ENCODE data around the gene NDP.

DNA sequence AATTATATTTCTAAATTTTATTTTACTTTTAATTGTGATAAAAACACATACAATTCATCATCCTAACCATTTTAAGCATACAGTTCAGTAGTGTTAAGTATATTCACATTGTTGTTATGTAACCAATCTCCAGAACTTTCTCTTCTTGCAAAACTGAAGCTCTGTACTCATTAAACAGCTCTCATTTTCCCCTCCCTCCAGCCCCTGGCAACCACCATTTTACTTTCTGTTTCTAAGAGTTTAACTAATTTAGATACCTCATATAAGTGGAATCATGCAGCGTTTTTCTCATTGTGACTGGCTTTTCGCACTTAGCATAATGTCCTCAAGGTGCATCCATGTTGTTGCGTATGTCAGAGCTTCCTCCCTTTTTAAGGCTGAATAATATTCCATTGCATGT lies 46.7 kb upstream of the NDP start:
- no peak for TF ChIP-seq EZH2phosphoT487 (IDR thresholded peaks at IDR 0.05; ENCODE audit: low read depth)
- TF ChIP-seq, protein P1, sequence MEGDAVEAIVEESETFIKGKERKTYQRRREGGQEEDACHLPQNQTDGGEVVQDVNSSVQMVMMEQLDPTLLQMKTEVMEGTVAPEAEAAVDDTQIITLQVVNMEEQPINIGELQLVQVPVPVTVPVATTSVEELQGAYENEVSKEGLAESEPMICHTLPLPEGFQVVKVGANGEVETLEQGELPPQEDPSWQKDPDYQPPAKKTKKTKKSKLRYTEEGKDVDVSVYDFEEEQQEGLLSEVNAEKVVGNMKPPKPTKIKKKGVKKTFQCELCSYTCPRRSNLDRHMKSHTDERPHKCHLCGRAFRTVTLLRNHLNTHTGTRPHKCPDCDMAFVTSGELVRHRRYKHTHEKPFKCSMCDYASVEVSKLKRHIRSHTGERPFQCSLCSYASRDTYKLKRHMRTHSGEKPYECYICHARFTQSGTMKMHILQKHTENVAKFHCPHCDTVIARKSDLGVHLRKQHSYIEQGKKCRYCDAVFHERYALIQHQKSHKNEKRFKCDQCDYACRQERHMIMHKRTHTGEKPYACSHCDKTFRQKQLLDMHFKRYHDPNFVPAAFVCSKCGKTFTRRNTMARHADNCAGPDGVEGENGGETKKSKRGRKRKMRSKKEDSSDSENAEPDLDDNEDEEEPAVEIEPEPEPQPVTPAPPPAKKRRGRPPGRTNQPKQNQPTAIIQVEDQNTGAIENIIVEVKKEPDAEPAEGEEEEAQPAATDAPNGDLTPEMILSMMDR (IDR thresholded peaks at IDR 0.05; ENCODE audit: low read depth, low read length): no peak

All from OCI-LY3 (cell line).